HG02885 (cell line): ENCODE results near the gene AGPS.
"Not testable (repeated sequence)": the region's sequence is repeated elsewhere in the genome, so short reads cannot be mapped to it uniquely, and the experiment has no call there.

Source experiments
- ATAC-seq: cut with Tn5 transposase; IDR thresholded peaks from one replicate; pipeline ENCODE4 v1.9.1; 2021; ENCODE audit warnings: mild to moderate bottlenecking; ENCODE audit not compliant: unreplicated experiment, poor library complexity

The AGPS gene

GRCh38 chr2:177410629-177411028 lies 18.1 kb downstream of the AGPS start:
- not testable (repeated sequence) for ATAC-seq

GRCh38 chr2:177413703-177414102 lies 21.1 kb downstream of the AGPS start:
- peak; percentile 73 for ATAC-seq

- ATAC-seq, result no peak
These were observed 26.7 kb downstream of the AGPS start for GRCh38 chr2:177419274-177419673.

GRCh38 chr2:177422271-177422670 lies 29.7 kb downstream of the AGPS start:
- ATAC-seq, result no peak

GRCh38 chr2:177424120-177424519 lies 31.5 kb downstream of the AGPS start:
- ATAC-seq, result not testable (repeated sequence)

GRCh38 chr2:177424620-177425019 lies 32.0 kb downstream of the AGPS start:
- ATAC-seq, result not testable (repeated sequence)

- ATAC-seq, result no peak
These were observed 34.7 kb downstream of the AGPS start for GRCh38 chr2:177427316-177427715.

GRCh38 chr2:177427936-177428335 lies 35.4 kb downstream of the AGPS start:
- not testable (repeated sequence) for ATAC-seq

- ATAC-seq, result no peak
These were observed 37.2 kb downstream of the AGPS start for GRCh38 chr2:177429688-177430325.

- no peak for ATAC-seq
These were observed 37.8 kb downstream of the AGPS start for GRCh38 chr2:177430411-177430810.

- ATAC-seq, result not testable (repeated sequence)
These were observed 38.6 kb downstream of the AGPS start for GRCh38 chr2:177431111-177431725.

GRCh38 chr2:177432703-177433102 lies 40.1 kb downstream of the AGPS start:
- no peak for ATAC-seq

- ATAC-seq, result no peak
These were observed 40.8 kb downstream of the AGPS start for GRCh38 chr2:177433402-177433801.

GRCh38 chr2:177434475-177434874 lies 41.9 kb downstream of the AGPS start:
- no peak for ATAC-seq

- ATAC-seq, result no peak
These were observed 52.6 kb downstream of the AGPS start for GRCh38 chr2:177445200-177445599.

- no peak for ATAC-seq
These were observed 55.5 kb downstream of the AGPS start for GRCh38 chr2:177448031-177448430.

- ATAC-seq, result no peak
These were observed 56.6 kb downstream of the AGPS start for GRCh38 chr2:177449159-177449558.

- ATAC-seq, result no peak
These were observed 62.6 kb downstream of the AGPS start for GRCh38 chr2:177455187-177455586.

- not testable (repeated sequence) for ATAC-seq
These were observed 67.2 kb downstream of the AGPS start for GRCh38 chr2:177459756-177460155.

- no peak for ATAC-seq
These were observed 68.5 kb downstream of the AGPS start for GRCh38 chr2:177460973-177461585.

- ATAC-seq, result no peak
These were observed 72.0 kb downstream of the AGPS start for GRCh38 chr2:177464549-177464948.
